Neural crest cell (in vitro differentiated cells): ENCODE data around the gene ARID3C. TPM values are rescaled to one million over a fixed set of nuclear protein-coding genes. Genes with fewer than 3 reads are reported as not detected.
A peak's percentile ranks its signal among the peaks of the same experiment; 100 is the strongest.

Experiments
- DNase-seq: peaks from one replicate; pipeline ENCODE4 v3.0.0; 2021; ENCODE audit warnings: low read depth, mixed read lengths, low spot score
- H3K27ac Mint-ChIP-seq: one replicate; pipeline ENCODE4 v1.8.0; 2021; ENCODE audit warnings: mild to moderate bottlenecking, mixed read lengths; ENCODE audit not compliant: unreplicated experiment
- H3K27me3 Mint-ChIP-seq: 2 replicates; pipeline ENCODE4 v1.8.0; 2021; ENCODE audit warnings: low read depth, mild to moderate bottlenecking, mixed read lengths
- H3K36me3 Mint-ChIP-seq: 2 replicates; pipeline ENCODE4 v1.8.0; 2021; ENCODE audit warnings: low read depth, mild to moderate bottlenecking, mixed read lengths
- H3K4me1 Mint-ChIP-seq: 2 replicates; pipeline ENCODE4 v1.8.0; 2021; ENCODE audit warnings: mixed read lengths
- H3K4me3 Mint-ChIP-seq: one replicate; pipeline ENCODE4 v1.8.0; 2021; ENCODE audit warnings: mild to moderate bottlenecking, mixed read lengths
- H3K9me3 Mint-ChIP-seq: 2 replicates; pipeline ENCODE4 v1.8.0; 2021; ENCODE audit warnings: mixed read lengths
- total RNA-seq: library from RNA; stranded (reverse); gene quantifications from 2 replicates; pipeline ENCODE4 v1.2.1, GENCODE V29; 2021
- TF ChIP-seq, protein P1 (sequence below): fragments of 200-600 bp; sonication (generic); conservative IDR thresholded peaks from 2 replicates; pipeline ENCODE4 v1.5.0; 2021; ENCODE audit warnings: antibody characterized with exemption, mild to moderate bottlenecking

ARID3C gene
- total RNA-seq, 1 donor from 2014 or later: 0.68 TPM

DNA sequence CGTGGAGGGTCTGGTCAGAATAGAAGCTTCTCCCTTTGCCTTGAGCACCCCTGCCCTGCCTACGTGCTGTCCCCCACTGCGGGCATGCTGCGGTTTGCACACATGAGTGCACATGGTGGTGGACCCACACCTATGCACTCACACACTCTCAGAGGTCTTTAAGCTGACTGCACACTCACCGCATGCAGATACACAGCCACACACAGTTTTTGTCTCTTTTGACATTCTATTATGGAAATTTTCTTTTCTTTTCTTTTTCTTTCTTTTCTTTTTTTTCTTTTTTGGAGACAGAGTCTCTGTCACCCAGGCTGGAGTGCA is 584 bp upstream of the ARID3C start:
- H3K36me3 Mint-ChIP-seq: no peaks in the 10 kb centered on the region
- H3K9me3 Mint-ChIP-seq: no peaks in the 10 kb centered on the region
- no peak overlapping the region for H3K27ac Mint-ChIP-seq
- no peak for DNase-seq
- TF ChIP-seq, protein P1, sequence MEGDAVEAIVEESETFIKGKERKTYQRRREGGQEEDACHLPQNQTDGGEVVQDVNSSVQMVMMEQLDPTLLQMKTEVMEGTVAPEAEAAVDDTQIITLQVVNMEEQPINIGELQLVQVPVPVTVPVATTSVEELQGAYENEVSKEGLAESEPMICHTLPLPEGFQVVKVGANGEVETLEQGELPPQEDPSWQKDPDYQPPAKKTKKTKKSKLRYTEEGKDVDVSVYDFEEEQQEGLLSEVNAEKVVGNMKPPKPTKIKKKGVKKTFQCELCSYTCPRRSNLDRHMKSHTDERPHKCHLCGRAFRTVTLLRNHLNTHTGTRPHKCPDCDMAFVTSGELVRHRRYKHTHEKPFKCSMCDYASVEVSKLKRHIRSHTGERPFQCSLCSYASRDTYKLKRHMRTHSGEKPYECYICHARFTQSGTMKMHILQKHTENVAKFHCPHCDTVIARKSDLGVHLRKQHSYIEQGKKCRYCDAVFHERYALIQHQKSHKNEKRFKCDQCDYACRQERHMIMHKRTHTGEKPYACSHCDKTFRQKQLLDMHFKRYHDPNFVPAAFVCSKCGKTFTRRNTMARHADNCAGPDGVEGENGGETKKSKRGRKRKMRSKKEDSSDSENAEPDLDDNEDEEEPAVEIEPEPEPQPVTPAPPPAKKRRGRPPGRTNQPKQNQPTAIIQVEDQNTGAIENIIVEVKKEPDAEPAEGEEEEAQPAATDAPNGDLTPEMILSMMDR: no peak
- H3K27me3 Mint-ChIP-seq: peaks cover 78% of the 10 kb centered on the region
- peaks cover 22% of the 10 kb centered on the region for H3K4me1 Mint-ChIP-seq
- peak overlapping the region; percentile 45 for H3K4me3 Mint-ChIP-seq

DNA sequence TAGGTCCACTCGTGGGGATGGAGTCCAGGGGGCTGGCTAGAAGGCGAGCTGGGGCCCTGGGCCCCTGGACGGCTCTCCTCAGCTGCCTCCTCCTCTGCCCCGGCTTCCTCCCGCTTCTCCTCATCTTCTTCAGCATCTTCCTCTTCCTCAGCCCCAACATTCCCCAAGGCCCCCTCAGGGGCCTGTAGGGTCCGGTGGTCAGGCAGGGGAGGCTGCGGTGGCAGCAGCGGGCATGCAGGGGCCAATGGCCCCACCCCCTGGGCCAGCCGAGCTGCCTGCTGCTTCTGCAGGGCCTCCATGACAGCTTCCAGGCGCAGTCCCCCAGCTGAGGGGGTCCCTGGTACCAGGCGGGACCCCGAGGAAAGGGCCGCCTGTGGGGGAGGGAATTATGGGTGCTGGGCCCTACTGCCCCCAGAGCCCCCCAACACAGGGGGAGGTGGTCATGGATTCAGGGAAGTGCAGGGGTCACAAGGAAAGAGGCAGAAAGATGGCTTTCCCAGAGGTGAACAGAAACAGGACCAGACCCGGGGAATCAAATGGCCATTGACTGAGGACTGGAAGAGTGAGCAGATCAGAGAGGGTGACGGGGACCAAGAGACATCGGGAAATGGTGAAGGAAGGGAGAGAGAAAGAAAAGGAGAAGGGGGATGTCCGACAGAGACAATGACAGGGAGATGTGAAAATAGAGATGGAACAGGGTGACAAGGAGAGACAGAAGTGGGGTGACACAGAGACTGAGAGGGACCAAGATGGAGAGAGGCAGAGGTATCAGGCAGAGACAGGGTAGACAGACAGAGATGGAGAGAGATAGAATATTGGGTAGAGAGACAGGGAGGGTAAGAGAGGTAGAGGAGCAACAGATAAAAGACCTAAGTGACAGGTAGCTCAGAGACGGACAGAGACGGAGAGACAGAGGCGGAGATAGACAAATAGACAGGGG is 880 bp downstream of the ARID3C start:
- peak overlapping the region; percentile 77 for H3K4me3 Mint-ChIP-seq
- no peaks in the 10 kb centered on the region for H3K9me3 Mint-ChIP-seq
- no peak overlapping the region for H3K27ac Mint-ChIP-seq
- TF ChIP-seq, protein P1: no peak
- DNase-seq: no peak
- peaks cover 14% of the 10 kb centered on the region for H3K4me1 Mint-ChIP-seq
- H3K27me3 Mint-ChIP-seq: peaks cover 82% of the 10 kb centered on the region
- no peaks in the 10 kb centered on the region for H3K36me3 Mint-ChIP-seq

DNA sequence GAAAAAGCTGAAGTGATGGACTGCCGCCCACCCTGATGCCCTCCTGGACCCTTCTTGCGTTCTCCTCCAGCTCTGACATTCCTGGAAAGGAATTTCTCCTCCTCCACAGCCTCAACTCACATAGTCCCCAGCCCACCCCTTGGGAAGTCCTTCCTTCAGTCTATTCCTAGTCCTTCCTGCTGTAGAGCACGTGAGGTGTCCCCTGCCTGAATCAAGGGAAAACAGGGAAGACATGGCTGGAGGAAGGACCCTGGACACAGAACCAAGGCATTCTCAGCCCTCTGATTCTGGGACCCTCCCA is 3.7 kb downstream of the ARID3C start:
- DNase-seq: no peak
- Mint-ChIP-seq H3K4me1 (peaks cover 20% of the 10 kb centered on the region), H3K9me3 (peaks cover 2% of the 10 kb centered on the region), H3K27ac (no peak overlapping the region), H3K27me3 (peaks cover 63% of the 10 kb centered on the region), H3K36me3 (no peaks in the 10 kb centered on the region), H3K4me3 (no peak overlapping the region)
- TF ChIP-seq, protein P1: no peak

DNA sequence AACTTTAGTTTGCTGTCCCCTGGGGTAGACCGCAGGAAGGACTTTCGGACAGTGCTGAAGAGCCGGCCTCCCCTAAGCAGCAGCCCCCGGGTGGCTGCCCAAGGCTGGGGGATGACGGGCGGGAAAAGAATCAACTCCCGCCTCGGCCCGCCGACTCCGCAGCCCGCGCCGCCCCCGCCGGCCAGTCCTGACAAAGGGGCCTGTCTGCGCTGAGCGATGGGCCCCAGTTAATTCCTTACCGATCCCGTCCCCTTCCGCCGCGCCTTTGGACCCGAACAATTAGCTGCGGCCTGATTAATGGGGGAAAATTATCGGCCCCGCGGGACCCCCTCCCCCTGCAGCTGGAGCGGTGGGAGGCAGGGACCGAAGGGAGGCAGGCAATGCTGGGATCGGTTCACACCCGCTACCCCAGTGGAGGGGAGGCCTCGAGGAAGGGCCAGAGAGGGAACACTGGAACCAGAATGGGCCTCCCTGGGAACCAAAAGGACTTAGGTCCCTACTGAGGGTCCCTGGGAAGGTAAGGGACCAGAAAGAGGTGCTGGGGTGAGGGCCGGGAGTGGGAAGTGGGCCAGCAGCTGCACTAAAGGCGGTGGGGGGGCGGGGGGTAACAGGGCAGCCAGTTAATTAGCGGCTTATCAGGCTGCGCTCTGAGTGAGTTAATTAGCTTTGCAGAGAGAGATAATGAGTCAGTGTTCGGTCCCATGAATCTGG is 4.2 kb downstream of the ARID3C start:
- Mint-ChIP-seq H3K9me3 (peaks cover 2% of the 10 kb centered on the region), H3K4me1 (peaks cover 25% of the 10 kb centered on the region), H3K27me3 (peaks cover 58% of the 10 kb centered on the region), H3K36me3 (no peaks in the 10 kb centered on the region), H3K4me3 (no peak overlapping the region), H3K27ac (peak overlapping the region; percentile 27)
- no peak for DNase-seq
- TF ChIP-seq, protein P1: no peak

DNA sequence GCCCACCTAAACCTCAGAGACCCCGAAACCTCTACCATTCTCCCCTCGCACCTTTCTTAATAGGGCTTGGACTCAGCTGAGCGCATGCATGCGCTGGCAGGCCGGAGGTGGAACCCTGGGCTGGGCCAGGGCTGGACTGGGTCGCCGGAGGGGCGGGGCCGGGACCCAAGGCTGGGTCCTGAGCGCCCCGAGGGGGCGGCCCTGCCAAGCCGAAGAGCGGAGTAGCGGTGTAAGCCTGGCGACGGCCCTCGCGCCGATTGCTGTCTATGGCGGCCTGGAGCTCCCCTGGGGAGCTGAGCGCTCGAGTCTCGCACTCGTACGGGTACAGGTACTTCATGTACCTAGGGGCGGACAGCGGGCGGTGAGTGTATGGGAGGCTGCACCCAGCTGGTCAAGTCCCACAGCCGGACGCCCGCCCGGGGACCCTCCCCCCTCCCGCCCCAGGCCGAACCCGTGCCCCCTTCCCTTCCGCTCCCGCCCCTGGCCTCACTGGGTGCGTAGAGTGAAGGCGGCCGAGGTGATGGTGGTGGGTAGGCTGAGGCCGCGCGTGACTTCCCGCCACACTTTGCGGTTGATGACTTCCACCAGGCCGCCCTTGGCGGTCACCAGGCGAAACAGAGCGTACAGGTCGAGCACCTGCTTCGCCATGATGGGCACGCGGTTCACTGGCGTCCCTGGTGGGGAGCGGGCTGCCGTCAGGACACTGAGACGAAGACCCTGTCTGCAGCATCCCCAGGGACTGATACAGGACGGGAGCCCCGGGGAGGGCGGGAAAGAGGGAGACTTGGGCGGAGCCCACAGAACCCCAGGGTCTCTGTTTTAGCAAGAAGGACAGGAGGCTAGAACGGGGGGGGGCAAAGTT is 5.3 kb downstream of the ARID3C start:
- peaks cover 2% of the 10 kb centered on the region for H3K9me3 Mint-ChIP-seq
- H3K4me3 Mint-ChIP-seq: peak overlapping the region; percentile 78
- DNase-seq: no peak
- no peaks in the 10 kb centered on the region for H3K36me3 Mint-ChIP-seq
- peaks cover 50% of the 10 kb centered on the region for H3K27me3 Mint-ChIP-seq
- no peak overlapping the region for H3K27ac Mint-ChIP-seq
- TF ChIP-seq, protein P1: no peak
- peaks cover 26% of the 10 kb centered on the region for H3K4me1 Mint-ChIP-seq
